Activated gamma-delta T cell treated with anti-CD3 and anti-CD28 coated beads, Interleukin-2, amount 50 U/mL, for 16 hours (primary cell): ENCODE results near the gene ATF3.
"Not testable (repeated sequence)": the region's sequence is repeated elsewhere in the genome, so short reads cannot be mapped to it uniquely, and the experiment has no call there.

Experiments
- DNase-seq: peaks from one replicate; pipeline ENCODE4 v3.0.0-alpha.2; 2020; ENCODE audit warnings: low read depth

The ATF3 gene

GRCh38 chr1:212651521-212651920 lies 43.0 kb downstream of the ATF3 start:
- DNase-seq = no peak

DNA sequence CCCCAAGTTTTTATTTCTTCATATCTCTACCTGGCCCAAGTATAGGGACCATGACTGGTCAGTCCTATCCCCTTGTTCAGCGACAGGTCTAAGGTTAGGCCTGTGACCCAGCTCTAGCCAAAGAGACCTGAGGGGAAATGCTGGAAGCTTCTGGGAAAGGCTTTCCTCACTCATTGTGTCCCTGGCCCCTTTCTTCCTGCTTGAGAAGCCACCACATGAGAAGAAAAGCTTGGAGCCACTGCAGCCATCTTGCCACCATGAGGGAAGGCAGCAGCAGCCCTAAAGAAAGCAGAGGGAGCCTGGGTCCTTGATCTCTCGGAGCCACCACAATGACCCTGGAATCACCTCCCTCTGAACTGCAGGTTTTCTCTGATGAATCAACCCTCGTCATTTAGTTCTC lies 43.4 kb downstream of the ATF3 start:
- no peak for DNase-seq

DNA sequence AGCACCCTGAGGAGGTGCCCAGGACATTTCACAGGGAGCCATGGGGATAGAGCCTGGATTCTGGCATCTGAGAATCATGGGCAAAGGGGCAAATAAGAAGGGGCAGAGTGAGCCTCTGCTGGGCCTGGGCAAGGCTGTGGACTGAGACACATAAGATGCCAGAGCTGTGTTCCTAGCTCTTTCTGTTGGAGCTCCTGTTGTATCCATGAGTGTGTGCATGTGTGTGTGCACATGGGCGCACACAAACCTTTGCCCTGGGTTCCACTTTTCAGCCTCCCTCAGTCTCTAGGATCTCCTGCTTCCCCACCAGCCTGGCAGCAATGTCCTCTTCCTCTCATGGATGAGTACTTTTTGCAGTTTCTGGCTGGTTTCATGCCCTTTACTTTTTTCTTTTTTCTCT lies 44.0 kb downstream of the ATF3 start:
- no peak for DNase-seq

DNA sequence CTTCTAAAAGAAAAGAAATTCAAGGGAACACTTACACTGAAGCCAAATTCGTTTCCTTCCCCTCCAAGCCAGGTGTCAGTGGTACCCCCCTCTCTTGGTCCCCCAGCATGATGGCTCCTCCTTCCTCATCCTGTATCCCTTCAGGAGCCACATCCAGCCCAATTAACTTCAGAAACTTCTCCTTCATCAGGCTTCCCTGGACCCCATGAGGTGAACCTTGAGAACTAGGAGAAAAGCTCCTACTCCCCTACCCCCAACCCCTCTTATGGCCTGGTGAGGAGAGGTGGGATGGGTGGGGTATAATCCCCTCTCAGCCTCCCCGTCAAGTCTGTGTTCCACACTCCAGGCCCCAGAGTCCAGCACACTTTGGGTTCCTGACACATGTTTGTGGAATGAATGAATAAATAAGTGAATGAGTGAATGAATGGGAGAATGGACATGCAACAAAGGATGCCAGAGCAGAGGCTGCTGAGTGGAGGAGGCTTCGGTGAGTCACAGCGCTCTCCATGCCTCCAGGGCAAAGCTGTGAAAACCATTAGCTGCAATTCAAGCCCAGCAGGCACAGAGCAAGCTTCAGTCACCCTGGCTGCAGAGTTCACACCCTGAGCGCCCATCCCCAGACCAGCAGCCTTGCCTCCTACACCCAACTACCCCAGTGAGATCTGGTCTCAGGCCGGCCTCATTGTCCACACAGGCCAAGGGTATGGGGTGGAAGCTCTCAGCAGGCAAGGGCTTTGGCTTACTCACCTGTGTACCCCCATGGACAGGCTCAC lies 47.3 kb downstream of the ATF3 start:
- no peak for DNase-seq

DNA sequence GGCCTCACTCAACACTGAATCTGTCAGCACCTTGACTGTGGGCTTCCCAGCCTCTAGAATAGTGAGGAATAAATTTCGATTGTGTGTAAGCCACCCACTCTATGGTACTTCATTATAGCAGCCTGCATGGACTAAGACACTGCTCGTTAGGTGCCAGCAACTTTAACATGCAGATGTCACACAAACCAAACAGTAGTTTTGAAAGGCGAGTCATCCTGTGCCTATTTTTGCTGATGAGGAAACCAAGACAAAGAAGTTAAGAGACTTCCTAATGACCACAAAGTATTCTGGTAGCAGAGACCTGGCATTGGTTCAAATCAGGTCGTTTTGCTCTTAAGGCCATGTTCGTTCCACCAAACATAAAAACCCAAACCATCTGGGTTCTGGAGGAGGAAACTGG lies 48.2 kb downstream of the ATF3 start:
- DNase-seq = no peak

- not testable (repeated sequence) for DNase-seq
Observed at GRCh38 chr1:212658250-212658649, 49.7 kb downstream of the ATF3 start.

DNA sequence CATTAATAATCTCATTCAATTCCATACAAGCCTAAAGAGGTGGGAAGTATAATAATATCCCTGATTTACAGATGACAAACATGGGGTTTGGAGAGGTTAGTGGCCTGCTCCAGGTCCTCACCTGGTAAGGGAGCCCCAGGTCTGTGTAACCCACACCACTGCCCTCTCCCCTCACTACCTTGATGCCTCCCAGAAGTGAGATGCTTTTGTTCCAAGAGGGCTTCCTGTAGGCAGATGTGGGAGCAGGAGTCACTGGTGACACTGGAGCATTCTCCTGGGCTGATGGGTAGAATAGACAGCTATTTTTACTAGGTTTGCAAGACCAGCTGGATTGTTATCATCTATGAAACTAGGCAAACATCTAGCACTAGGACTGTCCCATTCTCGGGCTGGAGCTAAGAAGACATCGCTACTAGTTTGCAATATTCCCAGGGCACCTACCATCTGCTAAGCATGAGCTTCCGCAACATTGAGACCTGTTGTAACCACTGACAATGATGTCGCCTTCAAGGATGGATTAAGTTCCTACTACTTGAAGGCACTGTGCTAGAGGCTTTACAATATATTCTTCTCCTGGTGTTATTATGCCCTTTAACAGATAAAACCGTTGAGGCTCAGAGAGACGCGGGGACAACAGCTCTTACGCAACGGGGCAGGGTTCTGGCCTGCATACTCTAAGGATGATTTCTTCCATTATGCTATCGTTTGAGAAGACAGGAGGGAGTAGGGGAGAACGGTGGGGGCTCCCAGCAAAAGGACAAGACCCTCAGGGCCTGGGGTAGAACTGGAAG lies 56.0 kb downstream of the ATF3 start:
- no peak for DNase-seq

DNA sequence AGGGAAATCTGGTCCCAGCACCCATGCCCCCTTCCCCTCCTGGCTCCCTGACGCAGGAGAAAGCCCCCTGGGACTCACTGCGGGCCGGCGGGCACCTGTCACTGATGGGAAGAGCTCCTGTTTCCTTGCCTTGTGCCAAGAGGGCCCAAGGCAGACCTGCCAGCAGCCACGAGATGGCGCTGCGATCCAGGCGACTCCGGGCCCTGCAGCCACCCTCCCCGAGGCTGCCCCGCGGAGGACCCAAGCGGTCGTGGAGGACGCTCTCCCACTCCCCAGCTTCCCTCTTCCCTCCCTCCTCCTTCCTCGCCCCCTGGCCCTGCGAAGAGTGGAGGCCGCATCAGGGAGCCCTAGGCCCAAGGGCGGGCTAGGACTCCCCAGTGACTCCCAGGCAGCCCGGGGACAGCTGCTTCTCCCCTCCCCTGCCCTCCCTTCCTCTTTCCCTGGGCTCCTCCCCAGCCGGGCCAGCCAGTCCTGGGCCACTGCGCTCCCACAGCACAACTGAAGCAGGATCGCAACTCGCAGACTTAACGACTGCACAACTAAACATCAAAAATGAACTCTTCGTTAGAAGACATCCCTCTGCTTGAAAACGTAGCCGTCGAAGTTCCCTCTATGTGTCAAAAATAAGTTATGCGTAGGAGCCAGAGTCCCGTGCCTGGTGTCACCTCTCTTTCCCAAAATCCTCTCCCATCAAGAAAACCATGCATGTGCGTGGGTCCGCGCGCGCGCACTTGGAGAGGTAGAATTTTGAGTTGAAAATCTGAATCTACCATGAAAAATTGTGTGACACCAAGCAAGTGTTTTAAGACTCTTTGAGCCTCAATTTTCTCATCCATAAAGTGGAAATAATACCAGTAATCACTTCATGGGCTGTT lies 56.9 kb downstream of the ATF3 start:
- DNase-seq = peak; percentile 65

DNA sequence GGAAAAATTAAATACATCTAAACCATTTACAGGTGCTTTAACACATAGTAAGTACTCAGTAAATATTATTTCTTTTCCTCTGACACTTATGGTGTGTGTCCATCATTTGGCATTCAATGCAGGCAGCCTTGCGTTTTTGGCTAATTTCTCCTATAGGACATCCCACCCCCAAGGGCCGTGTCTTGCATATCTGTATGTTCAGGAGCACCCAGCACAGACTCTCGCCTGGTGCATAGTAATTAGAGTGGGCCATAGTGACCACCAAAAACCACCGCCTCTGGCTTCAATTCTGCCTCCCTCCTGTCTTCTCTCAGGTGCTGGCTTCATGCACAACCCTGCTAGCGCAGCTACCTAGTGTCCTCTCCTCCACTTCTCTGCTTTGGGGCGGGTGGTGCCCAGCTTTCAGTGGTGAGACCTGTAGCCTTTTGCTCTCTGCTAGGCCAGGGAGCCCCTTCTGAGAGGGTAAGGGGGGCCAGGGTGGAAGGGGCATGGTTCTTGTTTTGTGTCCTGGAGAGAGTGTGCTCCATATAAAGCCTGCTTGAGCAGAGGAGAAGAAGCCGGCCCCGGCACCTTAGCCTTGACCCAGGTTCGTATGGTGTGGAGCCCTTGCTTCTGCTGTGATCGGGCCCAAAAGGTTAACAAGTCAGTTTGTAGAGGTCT lies 57.7 kb downstream of the ATF3 start:
- DNase-seq = no peak

DNA sequence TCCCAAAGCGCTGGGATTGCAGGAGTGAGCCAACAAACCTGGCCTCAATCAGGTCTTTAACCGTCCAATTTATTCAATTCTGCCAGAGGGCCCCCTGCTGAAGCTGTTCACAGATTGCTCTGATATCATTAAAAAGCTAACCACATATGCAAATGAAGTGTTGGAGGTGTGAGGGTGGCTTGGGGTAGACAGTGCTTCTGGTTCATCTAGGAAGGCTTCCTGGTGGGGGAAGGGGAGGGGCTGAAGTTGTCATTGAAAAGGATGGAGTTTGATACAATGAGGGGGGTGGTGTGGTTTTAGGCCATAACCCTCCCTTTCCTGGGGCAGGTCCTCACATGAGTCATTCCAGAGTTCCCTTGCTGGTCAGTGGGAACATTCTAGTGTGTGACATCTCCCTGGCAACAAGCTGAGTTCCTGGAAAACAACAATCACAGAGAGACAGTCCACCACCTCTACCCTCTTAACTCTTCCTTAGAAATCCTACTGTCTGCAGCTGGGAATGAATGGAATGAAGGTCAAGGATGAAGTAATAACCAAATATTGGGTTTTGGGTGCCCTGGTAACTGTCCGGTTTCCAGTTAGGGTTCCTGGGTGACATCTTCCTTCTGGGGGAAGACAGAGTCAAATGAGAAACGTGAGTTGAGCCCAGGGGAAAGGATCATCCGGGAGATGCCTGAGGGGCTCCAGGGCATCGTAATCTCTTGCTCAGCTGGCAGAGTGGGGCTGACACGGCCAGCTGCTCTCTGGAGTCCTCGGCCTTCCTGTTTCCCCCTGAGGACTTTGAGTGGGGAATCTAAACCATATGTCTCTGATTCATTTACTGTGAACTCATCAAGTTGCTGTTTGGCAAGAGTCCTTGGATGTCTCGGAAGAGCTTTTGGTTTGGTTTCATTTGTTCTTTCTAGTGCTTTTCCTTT lies 58.9 kb downstream of the ATF3 start:
- DNase-seq = no peak

- DNase-seq = no peak
Observed at GRCh38 chr1:212668477-212668876, 59.9 kb downstream of the ATF3 start.

GRCh38 chr1:212669102-212669501 lies 60.5 kb downstream of the ATF3 start:
- no peak for DNase-seq

DNA sequence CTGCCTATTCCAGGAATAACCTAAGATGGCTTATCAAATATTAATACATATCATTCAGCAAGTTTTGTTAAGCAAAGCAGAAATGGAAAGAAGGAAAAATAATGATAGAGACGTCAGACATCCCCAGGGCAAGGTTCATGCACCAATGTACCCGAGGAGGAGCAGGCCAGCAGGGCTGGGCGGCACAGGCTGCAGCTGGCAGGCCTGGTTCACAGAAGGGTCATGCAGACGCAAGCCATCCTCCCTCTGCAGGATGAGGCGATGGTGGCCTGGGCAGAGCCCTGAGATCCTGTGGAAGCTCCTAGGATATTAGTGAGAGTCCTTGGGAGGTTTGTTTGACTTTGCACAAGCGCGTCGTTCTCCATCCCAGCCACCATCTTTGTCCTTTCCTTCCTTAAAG lies 61.0 kb downstream of the ATF3 start:
- DNase-seq = no peak

GRCh38 chr1:212670301-212670700 lies 61.7 kb downstream of the ATF3 start:
- DNase-seq = no peak
